ENCODE data around the gene LRRC75A.

The LRRC75A gene

GRCh38 chr17:16471295-16471694 is 20.7 kb downstream of the LRRC75A start:
- TF ChIP-seq TAF1 (IDR thresholded peaks at IDR 0.05; ENCODE audit: borderline replicate concordance, insufficient read depth, low read length) = no peak
- TF ChIP-seq POLR2AphosphoS5 (IDR thresholded peaks at IDR 0.05; ENCODE audit: low read depth, low read length) = no peak

GRCh38 chr17:16470265-16470664 is 21.7 kb downstream of the LRRC75A start:
- no peak for TF ChIP-seq FOXP2 (optimal IDR thresholded peaks at IDR 0.05; ENCODE audit: borderline replicate concordance, extremely low read depth, extremely low read length, insufficient read depth)
- no peak for TF ChIP-seq REST (IDR thresholded peaks at IDR 0.05; ENCODE audit: insufficient read depth in 1 of 2, low read depth in 2 of 2, low read length in 2 of 2)
- no peak for TF ChIP-seq POLR2AphosphoS5 (IDR thresholded peaks at IDR 0.05; ENCODE audit: low read depth, low read length)
- TF ChIP-seq TAF1 (IDR thresholded peaks at IDR 0.05; ENCODE audit: borderline replicate concordance, insufficient read depth, low read length) = no peak
- peak; percentile 29; the same call in 1 of the 2 replicates for TF ChIP-seq SIN3A (IDR thresholded peaks at IDR 0.05; ENCODE audit: borderline replicate concordance, insufficient read depth, low read length)

- TF ChIP-seq FOXP2 (optimal IDR thresholded peaks at IDR 0.05; ENCODE audit: borderline replicate concordance, extremely low read depth, extremely low read length, insufficient read depth) (no peak), POLR2AphosphoS5 (IDR thresholded peaks at IDR 0.05; ENCODE audit: low read depth, low read length) (no peak), SIN3A (IDR thresholded peaks at IDR 0.05; ENCODE audit: borderline replicate concordance, insufficient read depth, low read length) (no peak), REST (IDR thresholded peaks at IDR 0.05; ENCODE audit: insufficient read depth in 1 of 2, low read depth in 2 of 2, low read length in 2 of 2) (no peak), TAF1 (IDR thresholded peaks at IDR 0.05; ENCODE audit: borderline replicate concordance, insufficient read depth, low read length) (no peak)
Measured at GRCh38 chr17:16468428-16468992, 23.5 kb downstream of the LRRC75A start.

GRCh38 chr17:16467886-16468285 is 24.1 kb downstream of the LRRC75A start:
- TF ChIP-seq POLR2AphosphoS5 (IDR thresholded peaks at IDR 0.05; ENCODE audit: low read depth, low read length) = no peak
- TF ChIP-seq TAF1 (IDR thresholded peaks at IDR 0.05; ENCODE audit: borderline replicate concordance, insufficient read depth, low read length) = no peak
- TF ChIP-seq REST (IDR thresholded peaks at IDR 0.05; ENCODE audit: insufficient read depth in 1 of 2, low read depth in 2 of 2, low read length in 2 of 2) = no peak
- no peak for TF ChIP-seq SIN3A (IDR thresholded peaks at IDR 0.05; ENCODE audit: borderline replicate concordance, insufficient read depth, low read length)
- no peak for TF ChIP-seq FOXP2 (optimal IDR thresholded peaks at IDR 0.05; ENCODE audit: borderline replicate concordance, extremely low read depth, extremely low read length, insufficient read depth)

- TF ChIP-seq SIN3A (IDR thresholded peaks at IDR 0.05; ENCODE audit: borderline replicate concordance, insufficient read depth, low read length) (no peak), TAF1 (IDR thresholded peaks at IDR 0.05; ENCODE audit: borderline replicate concordance, insufficient read depth, low read length) (no peak), FOXP2 (optimal IDR thresholded peaks at IDR 0.05; ENCODE audit: borderline replicate concordance, extremely low read depth, extremely low read length, insufficient read depth) (no peak), POLR2AphosphoS5 (IDR thresholded peaks at IDR 0.05; ENCODE audit: low read depth, low read length) (no peak), REST (IDR thresholded peaks at IDR 0.05; ENCODE audit: insufficient read depth in 1 of 2, low read depth in 2 of 2, low read length in 2 of 2) (no peak)
Measured at GRCh38 chr17:16467044-16467443, 24.9 kb downstream of the LRRC75A start.
